Sigmoid colon (tissue), 7 donors: ENCODE measurements around the gene ALMS1. TPM values are rescaled to one million over a fixed set of nuclear protein-coding genes. Genes with fewer than 3 reads are reported as not detected.

Source experiments
- DNase-seq: peaks from one replicate; pipeline ENCODE4 v3.0.0-alpha.2; 2019
- H3K27ac ChIP-seq, 4 donors: fragments of 200-600 bp; sonication (generic); one replicate each; pipeline ENCODE4 v1.5.1; 2016 to 2019; ENCODE audit warnings: mild to moderate bottlenecking in 1 of 4
- H3K27me3 ChIP-seq, 3 donors: fragments of 200-600 bp; sonication (generic); one replicate each; pipeline ENCODE4 v1.5.1; 2019; ENCODE audit warnings: mild to moderate bottlenecking in 1 of 3
- H3K36me3 ChIP-seq, 4 donors: fragments of 200-600 bp; sonication (generic); one replicate each; pipeline ENCODE4 v1.5.1; 2016 to 2019
- H3K4me1 ChIP-seq, 4 donors: fragments of 200-600 bp; sonication (generic); one replicate each; pipeline ENCODE4 v1.5.1; 2017 to 2019
- H3K4me3 ChIP-seq, 4 donors: fragments of 200-600 bp; sonication (generic); one replicate each; pipeline ENCODE4 v1.5.1; 2017 to 2019; ENCODE audit warnings: mild to moderate bottlenecking in 2 of 4, moderate library complexity in 1 of 4
- H3K9me3 ChIP-seq, 4 donors: fragments of 200-600 bp in 3 of 4; sonication (generic) in 3 of 4; one replicate each; pipeline versions ENCODE4 v1.5.1 to v1.6.1; 2013 to 2019
- CTCF ChIP-seq, 4 experiments: fragments of 450-650 bp in 3 of 4; fragments of 200-600 bp in 1 of 4; IDR thresholded peaks; one replicate each; pipeline ENCODE4 v1.5.1; 2016 to 2019; ENCODE audit warnings: antibody characterized with exemption in 4 of 4, mild to moderate bottlenecking in 3 of 4, moderate library complexity in 2 of 4
- EP300 ChIP-seq, 4 donors: sonication (generic); formaldehyde crosslinking; IDR thresholded peaks; one replicate each; pipeline ENCODE4 v1.6.1; 2017; ENCODE audit warnings: antibody characterized with exemption in 4 of 4
- POLR2A ChIP-seq, 2 donors: fragments of 450-650 bp; IDR thresholded peaks; one replicate each; pipeline ENCODE4 v1.6.1; 2016; ENCODE audit warnings: antibody characterized with exemption in 2 of 2, mild to moderate bottlenecking in 2 of 2, moderate library complexity in 2 of 2
- POLR2AphosphoS5 ChIP-seq, 4 donors: sonication (generic); formaldehyde crosslinking; IDR thresholded peaks; one replicate each; pipeline ENCODE4 v1.6.1; 2017; ENCODE audit warnings: antibody characterized with exemption in 4 of 4
- WGBS, 2 donors: extraction: QIAGEN DNeasy Blood & Tissue Kit; methylation state at CpG; one replicate each; pipeline ENCODE4 v1.1.7; 2013; 5-methylcytosine and 5-hydroxymethylcytosine counted together
- intact Hi-C: fragments of 100-400 bp; cut with DNase I; formaldehyde crosslinking; loops from one replicate; pipeline ENCODE4 v1.15.1; 2023
- polyA plus RNA-seq, 3 donors: library from polyadenylated mRNA; stranded (reverse); fragments of 200-250 nt; gene quantifications; one replicate each; pipeline ENCODE4 v1.2.3, GENCODE V29; 2013
- total RNA-seq, 4 donors: library from RNA; depleted of rRNA; stranded (reverse); fragments of >200 nt; gene quantifications; one replicate each; pipeline ENCODE4 v1.1.0, GENCODE V29; 2016
- donor health status: healthy with polysubstance abuse.
- donor health status: Bipolar disorder and iron deficiency.
- donor health status: healthy.

The ALMS1 gene
- total and polyA plus RNA-seq, 7 donors, result 3.5 to 47.6 (median 29.3) TPM

- H3K36me3 ChIP-seq, result peaks cover 0 to 7% (median 0%) of the 10 kb centered on the region in 4 donors
- H3K27ac ChIP-seq, result no peak overlapping the region
- TF ChIP-seq CTCF (IDR thresholded peaks at IDR 0.05) (no peak), POLR2AphosphoS5 (IDR thresholded peaks at IDR 0.05) (no peak), POLR2A (IDR thresholded peaks at IDR 0.05) (no peak), EP300 (IDR thresholded peaks at IDR 0.05) (no peak)
- no peaks in the 10 kb centered on the region for H3K4me1 ChIP-seq
- DNase-seq, result no peak
- H3K4me3 ChIP-seq, result no peak overlapping the region
- 96 to 98% methylated on average over 1 of the region's 1 CpG for WGBS, 2 donors
- no peaks in the 10 kb centered on the region for H3K27me3 ChIP-seq
- H3K9me3 ChIP-seq, result peaks cover 0 to 12% (median 0%) of the 10 kb centered on the region in 4 donors
- intact Hi-C loops, result no loop called here
Measured at GRCh38 chr2:73403237-73403636, 17.6 kb downstream of the ALMS1 start.

- WGBS, 2 donors, result 96 to 98% methylated on average over 5 of the region's 5 CpGs
Measured at GRCh38 chr2:73404409-73404808, 18.8 kb downstream of the ALMS1 start.

GRCh38 chr2:73406996-73407395 is 21.4 kb downstream of the ALMS1 start:
- no peaks in the 10 kb centered on the region for H3K4me1 ChIP-seq
- 91% methylated on average over 2 of the region's 2 CpGs for WGBS, 2 donors
- H3K9me3 ChIP-seq, result peaks cover 0 to 7% (median 0%) of the 10 kb centered on the region in 4 donors
- no peak overlapping the region for H3K27ac ChIP-seq
- DNase-seq, result no peak
- TF ChIP-seq CTCF (IDR thresholded peaks at IDR 0.05) (no peak), POLR2AphosphoS5 (IDR thresholded peaks at IDR 0.05) (no peak), EP300 (IDR thresholded peaks at IDR 0.05) (no peak)
- H3K36me3 ChIP-seq, result peaks cover 0 to 4% (median 0%) of the 10 kb centered on the region in 4 donors
- intact Hi-C loops, result no loop called here
- H3K27me3 ChIP-seq, result no peaks in the 10 kb centered on the region
- no peak overlapping the region for H3K4me3 ChIP-seq

More at GRCh38 chr2:73404409-73404808, 18.8 kb downstream of the ALMS1 start:
- Histone ChIP-seq H3K27ac (no peak overlapping the region), H3K4me1 (no peaks in the 10 kb centered on the region), H3K4me3 (no peak overlapping the region), H3K36me3 (peaks cover 0 to 4% (median 0%) of the 10 kb centered on the region in 4 donors), H3K9me3 (peaks cover 0 to 8% (median 0%) of the 10 kb centered on the region in 4 donors), H3K27me3 (no peaks in the 10 kb centered on the region)
- intact Hi-C loops, result no loop called here
- TF ChIP-seq POLR2A (IDR thresholded peaks at IDR 0.05), result no peak
- no peak for TF ChIP-seq CTCF (IDR thresholded peaks at IDR 0.05)
- TF ChIP-seq POLR2AphosphoS5 (IDR thresholded peaks at IDR 0.05), result no peak
- no peak for TF ChIP-seq EP300 (IDR thresholded peaks at IDR 0.05)
- no peak for DNase-seq

- DNase-seq, result no peak
- WGBS, 2 donors, result 67 to 73% methylated on average over 3 of the region's 3 CpGs
- H3K4me1 ChIP-seq, result no peaks in the 10 kb centered on the region
- TF ChIP-seq POLR2A (IDR thresholded peaks at IDR 0.05) (no peak), CTCF (IDR thresholded peaks at IDR 0.05) (no peak), POLR2AphosphoS5 (IDR thresholded peaks at IDR 0.05) (no peak), EP300 (IDR thresholded peaks at IDR 0.05) (no peak)
- peaks cover 0 to 4% (median 0%) of the 10 kb centered on the region in 4 donors for H3K36me3 ChIP-seq
- no peak overlapping the region for H3K4me3 ChIP-seq
- no peak overlapping the region for H3K27ac ChIP-seq
- H3K27me3 ChIP-seq, result no peaks in the 10 kb centered on the region
- peaks cover 0 to 3% (median 0%) of the 10 kb centered on the region in 4 donors for H3K9me3 ChIP-seq
- intact Hi-C loops, result no loop called here
Measured at GRCh38 chr2:73408198-73408597, 22.6 kb downstream of the ALMS1 start.

GRCh38 chr2:73414696-73415095 is 29.1 kb downstream of the ALMS1 start:
- TF ChIP-seq CTCF (IDR thresholded peaks at IDR 0.05) (no peak), EP300 (IDR thresholded peaks at IDR 0.05) (no peak), POLR2A (IDR thresholded peaks at IDR 0.05) (no peak), POLR2AphosphoS5 (IDR thresholded peaks at IDR 0.05) (no peak)
- H3K4me1 ChIP-seq, result peaks cover 0 to 19% (median 9%) of the 10 kb centered on the region in 4 donors
- H3K27ac ChIP-seq, result no peak overlapping the region
- no peaks in the 10 kb centered on the region for H3K36me3 ChIP-seq
- no peak for DNase-seq
- no peak overlapping the region for H3K4me3 ChIP-seq
- WGBS, 2 donors, result 96 to 99% methylated on average over 3 of the region's 3 CpGs
- H3K9me3 ChIP-seq, result no peaks in the 10 kb centered on the region
- H3K27me3 ChIP-seq, result no peaks in the 10 kb centered on the region
- intact Hi-C loops, result no loop called here
